ENCODE measurements around the gene MOSMO.
"Not testable (repeated sequence)": the region's sequence is repeated elsewhere in the genome, so short reads cannot be mapped to it uniquely, and the experiment has no call there.

The MOSMO gene

DNA sequence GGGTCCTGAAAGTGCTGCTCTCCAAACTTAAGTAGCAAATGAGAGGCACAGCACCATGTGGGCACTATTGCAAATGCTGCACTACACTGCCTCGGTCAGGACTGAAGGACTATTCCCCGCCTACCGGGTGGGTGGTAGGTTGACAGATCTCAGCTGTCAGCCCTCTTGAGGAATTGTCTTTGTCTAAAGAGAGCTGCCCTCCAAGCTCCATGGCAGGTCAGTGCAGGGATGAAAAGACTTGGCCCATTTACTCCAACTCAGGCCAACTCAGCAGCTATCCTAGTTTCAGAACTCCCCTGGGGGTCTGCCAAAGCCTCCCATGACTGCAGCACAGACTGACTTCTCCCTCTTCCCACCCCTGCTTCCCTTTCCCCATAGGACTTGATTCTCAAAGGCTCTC lies 3.6 kb upstream of the MOSMO start:
- no peak for DNase-seq

DNA sequence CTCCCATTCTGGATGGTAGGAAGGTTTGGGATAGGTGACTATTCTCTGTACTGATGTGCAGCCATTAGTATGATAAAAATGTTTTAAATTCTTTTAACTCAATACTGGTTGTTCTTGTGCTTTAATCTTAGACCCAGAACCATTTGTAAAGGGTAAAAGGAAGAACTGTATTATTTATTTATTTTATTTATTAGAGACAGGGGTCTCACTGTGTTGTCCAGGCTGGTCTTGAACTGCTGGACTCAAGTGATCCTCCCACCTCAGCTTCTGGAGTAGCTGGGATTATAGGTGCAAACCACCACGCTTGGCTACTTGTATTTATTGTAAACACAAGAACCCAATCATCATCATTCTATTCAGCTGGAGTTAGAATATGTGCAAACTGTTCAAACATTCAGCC lies 2.2 kb upstream of the MOSMO start:
- DNase-seq = no peak

DNA sequence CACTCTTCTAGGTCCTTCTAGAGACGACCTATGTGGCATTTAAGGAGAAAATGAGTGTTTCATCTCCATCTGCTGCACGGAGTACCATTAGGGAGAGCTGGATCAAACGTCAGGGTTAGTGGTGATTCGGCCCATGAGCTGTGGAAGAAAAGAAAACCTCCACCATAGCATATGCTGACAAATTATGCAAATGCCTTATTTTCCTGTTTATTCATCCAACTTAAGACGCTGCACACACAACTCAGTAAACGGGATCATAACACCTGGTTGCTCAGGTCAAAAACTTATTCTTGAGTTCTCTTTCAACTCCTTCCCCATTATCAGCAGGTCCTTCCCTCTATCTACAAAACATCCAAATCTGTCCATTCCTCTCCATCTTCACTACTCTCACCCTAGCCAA lies 1.3 kb upstream of the MOSMO start:
- DNase-seq = no peak

DNA sequence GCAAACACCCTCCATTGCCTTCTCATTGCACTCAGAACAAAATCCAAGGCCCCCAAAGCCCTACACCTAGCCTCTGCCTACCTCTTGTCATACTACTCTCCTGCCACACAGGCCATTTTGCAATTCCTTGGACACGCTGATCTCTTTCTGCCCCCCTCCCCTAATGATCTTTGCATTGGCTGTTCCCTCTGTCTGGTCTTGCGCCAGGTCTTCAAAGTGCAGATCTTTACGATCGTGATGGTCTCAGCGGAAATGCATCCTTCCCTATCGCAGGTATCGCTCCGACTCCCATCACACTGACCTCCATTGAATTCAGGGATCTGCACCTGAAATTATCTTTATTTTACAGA lies 777 bp upstream of the MOSMO start:
- no peak for DNase-seq

DNA sequence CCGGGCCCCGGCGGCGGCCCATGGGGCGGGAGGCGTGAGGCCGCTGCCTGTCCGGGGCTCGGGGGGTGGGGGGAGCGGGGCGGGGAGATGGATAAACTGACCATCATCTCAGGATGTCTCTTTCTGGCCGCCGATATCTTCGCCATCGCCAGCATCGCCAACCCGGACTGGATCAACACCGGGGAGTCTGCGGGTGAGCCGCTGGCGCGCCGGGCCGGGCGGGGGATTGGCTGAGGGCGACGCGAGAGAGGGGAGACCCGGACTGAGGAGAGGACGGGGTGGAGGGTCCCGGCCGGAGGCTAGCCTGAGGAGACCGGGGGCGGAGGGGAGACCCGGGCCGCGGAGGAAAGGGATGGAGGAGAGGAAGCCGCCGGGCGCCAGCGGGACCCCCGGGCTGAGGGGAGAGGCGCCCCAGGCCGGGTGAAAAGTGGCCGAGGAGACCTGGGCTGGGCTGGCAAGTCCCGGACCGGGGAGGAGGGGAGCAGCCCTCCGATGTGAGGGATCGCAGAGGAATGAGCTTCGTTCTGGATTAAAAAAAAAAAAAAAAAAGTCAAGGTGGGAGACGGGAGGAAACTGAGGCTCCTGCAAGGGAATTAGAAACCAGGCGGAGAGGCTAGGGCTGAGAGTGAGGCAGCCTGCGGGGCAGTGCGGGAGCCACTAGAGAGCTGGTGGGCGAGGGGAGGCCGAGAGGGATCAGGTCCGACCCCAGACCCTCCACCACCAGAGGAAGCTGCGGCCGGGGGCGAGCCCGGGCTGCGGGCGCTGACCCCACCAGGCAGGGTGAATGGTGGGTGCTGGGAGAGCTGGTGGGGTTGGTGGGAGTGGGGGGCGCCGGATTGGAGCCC lies 526 bp downstream of the MOSMO start:
- peak; percentile 36 for DNase-seq

DNA sequence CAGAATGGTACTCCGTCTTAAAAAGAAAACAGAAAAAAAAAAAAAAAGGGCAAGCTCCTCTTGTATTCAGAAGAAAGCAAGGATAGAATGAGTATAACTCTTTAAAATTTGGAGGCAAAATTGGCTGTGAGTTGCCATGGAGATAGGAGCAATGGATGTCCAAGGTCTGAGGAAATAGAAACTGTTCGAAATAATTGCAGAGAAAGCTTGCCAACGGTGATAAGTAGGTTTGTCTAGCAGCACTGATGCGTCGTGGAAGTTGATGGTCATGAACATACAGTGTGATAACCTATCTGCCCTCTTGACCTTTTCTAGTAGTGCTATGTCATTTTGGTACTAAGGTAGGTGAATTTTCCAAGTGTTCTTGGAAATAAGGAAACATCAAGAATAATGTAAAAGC lies 3.0 kb downstream of the MOSMO start:
- no peak for DNase-seq

DNA sequence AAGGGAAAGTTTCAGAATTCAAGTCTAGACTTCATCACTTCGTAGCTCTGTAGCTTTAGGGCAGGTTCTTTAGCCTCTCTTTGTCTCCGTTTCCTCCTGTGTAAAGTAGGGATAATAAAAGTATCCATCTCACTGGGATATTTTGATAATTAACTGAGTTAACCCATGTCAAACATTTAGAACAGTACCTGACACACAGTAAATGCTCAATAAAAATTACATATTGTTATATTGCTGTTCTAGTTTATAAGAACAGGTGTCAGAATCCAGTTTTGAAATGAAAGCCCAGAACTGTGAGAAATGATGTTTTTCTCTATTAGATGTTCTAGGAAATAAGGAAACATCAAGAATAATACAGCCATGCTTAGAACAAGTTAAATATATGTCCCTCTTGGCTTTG lies 4.3 kb downstream of the MOSMO start:
- DNase-seq = no peak

DNA sequence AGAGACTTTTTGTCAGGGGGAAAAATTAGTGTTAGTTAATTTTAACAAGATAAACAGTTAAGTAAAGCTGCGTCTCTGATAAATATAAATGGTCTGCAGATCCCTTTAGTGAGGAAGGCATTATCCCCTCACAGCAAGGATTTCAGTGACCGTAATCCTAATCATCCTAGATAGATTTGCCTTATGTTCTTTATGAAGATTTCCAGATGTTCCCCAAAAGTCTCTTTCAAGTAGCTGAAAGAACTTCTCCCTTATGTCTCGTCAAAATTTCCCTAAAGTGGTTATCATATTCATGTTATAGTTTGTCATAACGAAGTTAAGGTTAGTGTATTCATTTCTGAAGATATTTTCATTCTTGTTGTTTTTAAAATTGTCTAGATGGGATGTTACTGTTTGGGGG lies 5.6 kb downstream of the MOSMO start:
- no peak for DNase-seq

DNA sequence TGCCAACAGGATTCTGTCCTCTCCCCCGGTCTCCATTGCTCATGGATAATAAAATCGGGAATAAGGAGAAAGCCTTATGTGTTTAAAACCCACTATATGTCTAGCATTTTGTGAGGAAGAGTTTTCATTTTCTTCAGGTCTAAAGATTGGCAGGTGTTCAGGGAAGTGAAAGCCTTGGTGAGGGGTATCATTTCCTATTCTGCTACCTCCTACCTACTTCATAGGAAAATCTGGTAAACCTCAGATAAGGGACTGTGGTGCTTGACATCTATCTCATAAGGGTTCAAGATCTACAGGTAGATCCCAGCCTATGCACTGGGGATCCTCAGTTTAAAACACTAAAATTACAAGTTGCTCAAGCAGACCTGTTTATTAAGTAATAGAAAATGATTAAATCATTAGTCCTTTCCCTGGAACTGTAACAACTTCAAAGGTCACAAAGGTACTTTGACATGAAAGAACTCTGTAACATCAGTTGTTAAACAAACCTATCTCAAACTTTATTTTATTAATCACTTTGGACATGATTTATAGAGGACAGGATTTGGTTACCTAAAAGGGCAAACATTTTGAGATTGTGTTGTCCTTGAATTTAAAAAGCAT lies 6.5 kb downstream of the MOSMO start:
- no peak for DNase-seq

DNA sequence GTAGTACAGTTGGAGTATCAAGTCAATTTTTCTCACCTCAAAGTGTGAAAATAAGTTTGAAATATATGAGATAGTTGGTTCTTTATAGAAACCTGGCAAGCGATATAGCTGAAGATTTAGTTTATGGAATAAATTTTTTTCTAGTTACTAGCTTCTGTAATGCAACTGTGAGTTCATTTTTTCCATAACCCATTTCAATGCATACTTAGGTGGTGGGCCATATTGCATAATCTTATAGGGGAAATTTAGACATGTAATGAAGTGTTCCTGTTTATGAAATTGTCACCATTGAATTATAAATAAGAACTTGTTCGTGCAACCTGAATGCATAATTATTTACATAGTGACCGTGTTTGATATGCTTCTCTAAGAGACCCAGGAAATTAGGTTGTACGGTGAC lies 9.0 kb downstream of the MOSMO start:
- DNase-seq = no peak

DNA sequence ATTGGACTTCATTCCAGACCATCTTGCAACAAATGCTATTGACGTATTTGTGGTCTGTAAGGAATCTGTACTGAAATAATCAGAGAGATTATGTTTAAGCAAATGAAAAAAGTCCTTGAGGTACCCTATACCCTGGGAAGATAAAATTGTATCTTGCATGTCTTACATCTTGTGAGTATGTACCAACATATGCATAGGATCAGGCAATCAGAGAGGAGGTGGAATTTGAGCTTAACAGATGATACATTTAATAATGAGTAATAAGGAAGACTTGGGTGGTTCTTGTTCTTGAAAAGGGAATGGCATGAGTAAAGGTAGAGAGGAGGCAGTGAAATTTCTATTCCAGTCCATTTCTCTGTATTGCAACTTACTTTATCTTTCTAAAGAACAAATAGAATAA lies 10.6 kb downstream of the MOSMO start:
- DNase-seq = no peak

DNA sequence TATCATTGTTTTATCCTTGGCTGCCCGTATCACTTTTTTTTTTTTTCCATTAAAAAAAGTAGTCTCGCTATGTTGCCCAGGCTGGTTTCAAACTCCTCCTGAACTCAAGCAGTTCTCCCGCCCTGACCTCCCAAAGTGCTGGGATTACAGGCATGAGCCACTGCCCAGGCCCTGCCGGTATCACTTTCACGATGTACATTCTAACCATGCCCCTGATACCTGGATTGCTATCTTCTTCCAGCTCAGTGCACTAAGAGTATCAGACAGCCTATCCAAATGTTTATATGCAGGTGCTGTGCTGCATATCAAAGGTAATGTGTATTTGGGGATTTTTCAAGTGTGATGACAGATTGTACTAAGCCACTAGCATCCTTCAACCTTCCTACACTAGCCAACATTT lies 14.2 kb downstream of the MOSMO start:
- no peak for DNase-seq

DNA sequence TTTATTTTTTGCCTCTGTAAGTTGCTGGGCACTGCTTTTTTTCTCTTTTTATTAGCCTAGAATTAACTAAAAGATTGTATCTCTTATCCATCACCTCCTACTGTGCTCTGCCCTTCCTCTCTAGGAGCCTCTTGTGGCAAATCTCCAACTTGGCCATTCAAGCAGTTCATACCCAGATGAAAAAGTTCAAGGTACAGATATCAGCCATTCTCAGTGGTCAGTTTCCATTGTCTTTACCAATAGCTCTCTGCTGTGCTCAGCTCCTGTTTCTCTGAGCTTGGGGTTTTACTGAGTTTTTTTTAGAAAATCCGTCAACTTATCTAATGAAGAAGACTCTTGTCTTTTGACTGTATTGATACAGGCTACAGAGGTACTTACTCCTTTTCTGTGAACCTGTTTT lies 15.6 kb downstream of the MOSMO start:
- no peak for DNase-seq

DNA sequence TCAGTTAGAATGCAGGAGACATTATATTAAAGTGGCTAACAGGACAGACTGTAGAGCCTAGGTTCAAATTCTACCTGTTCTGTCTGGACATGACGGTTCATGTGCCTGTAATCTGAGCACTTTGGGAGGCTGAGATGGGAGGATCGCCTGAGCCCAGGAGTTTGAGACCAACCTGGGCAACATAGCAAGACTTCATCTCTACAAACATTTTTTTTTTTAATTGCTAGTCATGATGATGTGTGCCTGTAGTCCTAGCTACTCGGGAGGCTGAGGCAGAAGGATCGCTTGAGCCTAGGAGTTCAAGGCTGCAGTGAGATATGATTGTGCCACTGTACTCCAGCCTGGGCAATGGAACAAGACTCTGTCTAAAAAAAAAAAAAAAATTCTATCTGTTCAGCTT lies 16.9 kb downstream of the MOSMO start:
- DNase-seq = not testable (repeated sequence)

DNA sequence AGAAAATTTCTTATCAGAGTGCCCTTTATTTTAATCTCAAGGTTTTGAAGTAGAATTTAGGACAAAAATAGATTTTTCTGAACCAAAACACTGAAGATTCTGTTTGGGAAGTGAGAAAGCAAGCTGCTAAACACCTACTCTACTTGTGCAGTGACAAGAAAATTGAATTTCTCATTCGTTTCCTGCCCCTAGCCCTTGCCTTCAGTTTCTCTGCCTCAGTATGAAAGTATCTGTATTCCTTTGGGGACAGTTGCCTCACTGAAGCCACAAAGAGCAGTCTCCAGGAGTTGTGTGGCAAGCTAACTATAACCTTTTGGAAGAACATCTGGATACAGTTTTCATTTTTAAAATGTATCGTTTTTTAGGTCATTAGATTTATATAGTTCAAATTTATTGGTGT lies 19.7 kb downstream of the MOSMO start:
- no peak for DNase-seq

DNA sequence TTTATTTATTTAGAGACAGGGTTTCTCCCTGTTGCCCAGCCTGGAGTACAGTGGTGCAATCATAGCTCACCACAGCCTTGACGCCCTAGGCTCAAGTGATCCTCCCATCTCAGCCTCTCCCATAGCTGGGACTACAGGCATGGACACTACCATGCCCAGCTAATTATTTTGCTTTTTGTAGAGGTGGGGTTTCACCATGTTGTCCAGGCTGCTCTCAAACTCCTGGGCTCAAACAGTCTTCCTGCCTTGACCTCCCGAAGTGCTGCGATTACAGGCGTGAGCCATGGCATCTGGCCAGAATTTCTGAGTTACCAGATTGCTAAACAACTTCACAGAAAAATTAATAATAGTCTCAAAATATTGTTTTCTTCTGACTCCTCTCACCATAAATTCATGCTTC lies 21.7 kb downstream of the MOSMO start:
- no peak for DNase-seq

DNA sequence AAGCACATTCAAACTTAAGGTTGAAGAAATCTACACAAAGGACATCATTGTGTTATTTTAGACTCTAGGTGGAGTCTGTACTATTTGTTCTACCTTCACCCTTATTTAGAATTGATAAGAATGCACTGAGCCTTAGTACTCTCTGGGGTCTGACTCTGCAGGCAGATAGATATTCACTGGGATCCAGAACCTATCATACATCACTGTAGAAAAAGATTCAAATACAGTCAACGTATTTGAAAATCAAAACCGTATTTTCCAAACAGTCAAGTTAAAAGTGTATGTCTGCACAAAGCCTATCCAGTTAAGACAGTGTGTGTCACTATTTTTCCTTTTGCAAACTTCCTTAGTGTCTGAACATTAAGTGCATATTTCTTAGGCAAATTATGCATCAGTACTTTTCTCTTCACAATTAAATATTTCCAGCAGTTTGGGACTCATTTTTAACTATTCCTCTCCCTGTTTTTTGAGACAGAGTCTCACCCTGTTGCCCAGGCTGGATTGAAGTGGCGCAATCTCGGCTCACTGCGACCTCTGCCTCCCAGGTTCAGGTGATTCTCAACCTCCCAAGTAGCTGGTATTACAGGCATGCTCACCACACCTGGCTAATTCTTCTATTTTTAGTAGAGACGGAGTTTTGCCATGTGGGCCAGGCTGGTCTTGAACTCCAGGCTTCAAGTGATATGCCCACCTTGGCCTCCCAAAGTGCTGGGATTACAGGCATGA lies 22.3 kb downstream of the MOSMO start:
- no peak for DNase-seq

DNA sequence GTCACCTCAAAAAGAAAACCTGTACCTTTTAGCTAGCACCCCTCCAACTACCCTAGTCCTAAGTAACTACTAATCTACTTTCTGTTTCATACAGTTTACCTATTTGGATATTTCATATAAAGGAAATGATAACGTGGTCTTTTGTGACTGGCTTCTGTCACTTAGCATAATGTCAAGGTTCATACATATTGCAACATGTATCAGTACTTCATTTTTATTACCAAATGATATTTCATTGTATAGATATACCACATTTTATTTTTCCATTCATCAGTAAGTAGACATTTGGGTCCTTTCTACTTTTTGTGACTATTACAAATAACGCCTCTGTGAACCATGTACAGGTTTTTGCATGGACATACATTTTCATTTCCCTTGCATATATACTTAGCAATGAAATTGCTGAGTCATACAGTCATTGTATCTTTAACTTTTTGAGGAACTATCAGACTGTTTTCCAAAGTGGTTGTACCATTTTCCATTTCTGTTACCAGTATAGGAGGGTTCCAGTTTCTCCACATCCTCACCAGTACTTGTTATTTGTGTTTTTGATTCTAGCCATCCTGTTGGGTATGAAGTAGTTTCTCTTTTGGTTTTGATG lies 23.7 kb downstream of the MOSMO start:
- no peak for DNase-seq

DNA sequence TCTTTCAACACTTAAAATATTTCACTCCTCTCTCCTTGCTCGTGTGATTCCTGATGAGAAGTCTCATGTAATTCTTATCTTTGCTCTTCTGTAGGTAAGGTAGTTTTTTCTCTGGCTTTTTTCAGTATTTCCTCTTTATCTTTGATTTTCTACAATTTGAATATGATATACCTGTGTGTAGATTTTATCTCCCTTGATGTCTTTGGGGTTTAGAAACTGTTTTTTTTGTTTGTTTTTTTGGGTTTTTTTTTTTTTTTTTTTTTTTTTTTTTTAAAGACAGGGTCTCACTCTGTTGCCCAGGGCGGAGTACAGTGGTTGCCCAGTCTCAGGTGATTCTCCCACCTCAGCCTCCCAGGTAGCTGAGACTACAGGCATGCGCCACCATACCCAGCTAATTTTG lies 26.6 kb downstream of the MOSMO start:
- DNase-seq = no peak

DNA sequence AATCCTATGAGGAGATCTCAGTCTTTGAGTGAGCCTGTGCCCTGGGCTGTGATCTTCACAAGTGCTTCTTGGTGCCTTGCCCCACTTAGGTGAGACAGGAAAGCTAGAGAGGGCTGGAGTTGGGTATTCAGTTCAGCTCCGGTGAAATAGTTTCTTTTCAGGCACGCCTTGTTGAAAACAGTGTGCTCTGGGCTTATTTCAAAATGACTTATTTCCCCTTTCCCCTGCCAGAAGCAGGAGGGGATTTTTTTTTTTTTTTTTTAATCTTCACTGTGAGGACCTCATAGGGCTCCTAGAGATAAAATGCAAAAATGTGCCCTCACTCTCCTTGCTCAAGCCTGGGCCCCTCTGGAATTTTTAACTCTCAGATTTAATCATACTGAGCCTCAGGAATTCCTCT lies 27.2 kb downstream of the MOSMO start:
- no peak for DNase-seq

DNA sequence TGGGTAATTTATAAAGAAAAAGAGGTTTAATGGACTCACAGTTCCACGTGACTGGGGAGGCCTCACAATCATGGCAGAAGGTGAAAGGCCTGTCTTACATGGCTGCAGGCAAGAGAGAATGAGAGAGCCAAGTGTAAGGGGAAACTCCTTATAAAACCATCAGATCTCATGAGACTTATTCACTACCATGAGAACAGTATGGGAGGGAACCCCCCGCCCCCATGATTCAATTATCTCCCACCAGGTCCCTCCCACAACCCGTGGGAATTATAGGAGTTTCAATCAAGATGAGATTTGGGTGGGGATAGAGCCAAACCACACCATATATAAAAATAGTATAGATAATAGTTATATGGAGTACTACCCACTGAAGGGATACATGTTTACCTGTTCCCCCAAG lies 36.0 kb downstream of the MOSMO start:
- not testable (repeated sequence) for DNase-seq

DNA sequence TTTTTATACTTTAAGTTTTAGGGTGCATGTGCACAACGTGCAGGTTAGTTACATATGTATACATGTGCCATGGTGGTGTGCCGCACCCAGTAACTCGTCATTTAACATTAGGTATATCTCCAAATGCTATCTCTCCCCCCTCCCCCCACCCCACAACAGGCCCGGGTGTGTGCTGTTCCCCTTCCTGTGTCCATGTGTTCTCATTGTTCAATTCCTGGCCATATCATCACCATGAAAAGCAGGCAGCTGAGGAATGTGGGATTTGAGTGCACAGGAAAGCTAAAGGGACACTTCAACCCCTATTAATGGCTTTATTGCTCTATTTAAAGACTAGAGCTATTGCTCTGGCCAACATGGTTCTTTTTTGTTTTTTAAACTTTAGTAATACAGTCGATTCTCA lies 38.0 kb downstream of the MOSMO start:
- DNase-seq = not testable (repeated sequence)

DNA sequence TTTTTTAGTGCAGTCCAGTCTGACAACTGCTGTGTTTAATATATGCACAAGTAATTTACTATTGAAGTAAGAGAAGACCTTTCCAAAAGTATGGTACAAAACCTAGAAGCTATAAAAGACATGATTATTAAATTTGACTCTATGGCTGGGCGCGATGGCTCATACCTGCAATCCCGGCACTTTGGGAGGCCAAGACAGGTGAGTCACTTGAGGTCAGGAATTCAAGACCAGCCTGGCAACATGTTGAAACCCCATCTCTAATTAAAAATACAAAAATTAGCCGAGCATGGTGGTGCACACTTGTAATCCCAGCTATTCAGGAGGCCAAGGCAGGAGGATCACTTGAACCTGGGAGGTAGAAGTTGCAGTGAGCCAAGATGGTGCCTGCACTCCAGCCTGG lies 43.1 kb downstream of the MOSMO start:
- no peak for DNase-seq

DNA sequence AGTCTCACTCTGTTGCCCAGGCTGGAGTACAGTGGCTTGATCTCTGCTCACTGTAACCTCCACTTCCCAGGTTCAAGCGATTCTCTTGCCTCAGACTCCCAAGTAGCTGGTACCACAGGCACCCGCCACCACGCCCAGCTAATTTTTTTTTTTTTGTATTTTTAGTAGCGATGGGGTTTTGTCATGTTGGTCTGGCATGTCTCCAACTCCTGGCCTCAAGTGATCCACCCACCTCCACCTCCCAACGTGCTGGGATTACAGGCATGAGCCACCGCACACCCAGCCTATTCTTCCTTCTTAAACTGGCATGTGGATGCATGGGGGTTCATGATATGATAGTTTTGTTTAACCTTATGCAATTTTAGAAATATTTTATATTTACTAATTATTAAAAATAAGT lies 45.1 kb downstream of the MOSMO start:
- DNase-seq = no peak
